H1 (cell line): ENCODE measurements around the gene ZNF846. TPM values are rescaled to one million over a fixed set of nuclear protein-coding genes. Genes with fewer than 3 reads are reported as not detected.

Experiments used
- polyA plus RNA-seq, 7 experiments: library from polyadenylated mRNA; depleted of rRNA in 3 of 7; stranded (reverse) in 5 of 7; unstranded in 2 of 7; fragments of >200 nt in 5 of 7; fragments of 200-250 nt in 2 of 7; gene quantifications; 1 replicate in 5 of 7; 2 replicates in 1 of 7; 4 replicates in 1 of 7; pipeline versions ENCODE4 v1.2.1 to v1.2.3, GENCODE V29; 2011 to 2013; ENCODE audit warnings: missing spikeins in 2 of 7, mixed read lengths in 2 of 7
- total RNA-seq: library from RNA; stranded (reverse); fragmentation: NEBNext Ultra II Directional; extraction: Animal tissue kit (Norgen Biotek cat#: 25700); gene quantifications from 2 replicates; pipeline ENCODE4 v1.2.1, GENCODE V29; 2021

Gene ZNF846
- total and polyA plus RNA-seq, 2 of the 8 experiments (the other 6 are each of a cell fraction or from before 2014, with no cell fraction given), result 4.5 to 9.0 TPM

Other genes with a start within 250 kb of the ZNF846 start
- gene ZNF426, start 230.1 kb downstream of the ZNF846 start, total RNA-seq, result 27.9 and 30.9 TPM in 2 replicates
- gene ZNF426, start 230.1 kb downstream of the ZNF846 start, polyA plus RNA-seq (2011; rRNA removed), result 2.9 and 3.6 TPM in 2 replicates
- gene ZNF121, start 184.2 kb downstream of the ZNF846 start, total RNA-seq, result 194 and 220 TPM in 2 replicates
- 13.6 and 22.2 TPM in 2 replicates for gene ZNF121, start 184.2 kb downstream of the ZNF846 start, polyA plus RNA-seq (2011; rRNA removed)
- gene ZNF561, start 147.5 kb downstream of the ZNF846 start, total RNA-seq, result 57.6 and 64.7 TPM in 2 replicates
- gene ZNF561, start 147.5 kb downstream of the ZNF846 start, polyA plus RNA-seq (2011; rRNA removed), result 25.0 and 28.6 TPM in 2 replicates
- gene ZNF562, start 93.6 kb downstream of the ZNF846 start, total RNA-seq, result 2.5 and 2.6 TPM in 2 replicates
- gene ZNF562, start 93.6 kb downstream of the ZNF846 start, polyA plus RNA-seq (2011; rRNA removed), result 0.12 and 0.20 TPM in 2 replicates
- 24.6 and 26.7 TPM in 2 replicates for gene FBXL12, start 50.3 kb upstream of the ZNF846 start, total RNA-seq
- 62.3 and 89.1 TPM in 2 replicates for gene FBXL12, start 50.3 kb upstream of the ZNF846 start, polyA plus RNA-seq (2011; rRNA removed)
- 384 and 416 TPM in 2 replicates for gene UBL5, start 59.2 kb upstream of the ZNF846 start, total RNA-seq
- 1,137 and 1,209 TPM in 2 replicates for gene UBL5, start 59.2 kb upstream of the ZNF846 start, polyA plus RNA-seq (2011; rRNA removed)
- gene PIN1, start 66.6 kb upstream of the ZNF846 start, total RNA-seq, result 78.3 and 88.0 TPM in 2 replicates
- 90.8 and 124 TPM in 2 replicates for gene PIN1, start 66.6 kb upstream of the ZNF846 start, polyA plus RNA-seq (2011; rRNA removed)
- gene OLFM2, start 167.8 kb upstream of the ZNF846 start, total RNA-seq, result 68.2 and 72.0 TPM in 2 replicates
- 151 and 238 TPM in 2 replicates for gene OLFM2, start 167.8 kb upstream of the ZNF846 start, polyA plus RNA-seq (2011; rRNA removed)
- 0.74 and 0.75 TPM in 2 replicates for gene COL5A3, start 241.8 kb upstream of the ZNF846 start, total RNA-seq
- gene COL5A3, start 241.8 kb upstream of the ZNF846 start, polyA plus RNA-seq (2011; rRNA removed), result 0.67 and 1.2 TPM in 2 replicates
- gene RDH8, start 244.7 kb upstream of the ZNF846 start, total RNA-seq, result not detected in 2 replicates
- 0.38 and 0.58 TPM in 2 replicates for gene RDH8, start 244.7 kb upstream of the ZNF846 start, polyA plus RNA-seq (2011; rRNA removed)